ENCODE results near the gene STYX. TPM values are rescaled to one million over a fixed set of nuclear protein-coding genes. Genes with fewer than 3 reads are reported as not detected.

The STYX gene
- total RNA-seq, 1 experiment from 2014 or later, result 10.8 TPM

GRCh38 chr14:52738409-52738808, 8.4 kb downstream of the STYX start:
- Histone ChIP-seq H3K9me2 (ENCODE audit: insufficient read depth) (no peaks in the 10 kb centered on the region), H3K79me2 (ENCODE audit: low read depth) (peaks cover 10% of the 10 kb centered on the region; the same call in 1 of the 2 replicates)

GRCh38 chr14:52740751-52741150, 10.8 kb downstream of the STYX start:
- Histone ChIP-seq H3K79me2 (ENCODE audit: low read depth) (peaks cover 10% of the 10 kb centered on the region; the same call in 1 of the 2 replicates), H3F3A (ENCODE audit: insufficient read depth, low read depth) (no peaks in the 10 kb centered on the region), H3K27ac (no peak overlapping the region), H3K4me2 (no peak overlapping the region), H3K4me1 (replicated peaks; ENCODE audit: insufficient read depth) (no peaks in the 10 kb centered on the region), H3K4me3 (no peak overlapping the region), H2AFZ (no peak overlapping the region), H3K36me3 (ENCODE audit: low read depth) (no peaks in the 10 kb centered on the region), H4K20me1 (ENCODE audit: insufficient read depth) (no peaks in the 10 kb centered on the region), H3K27me3 (ENCODE audit: insufficient read depth, low read depth) (no peaks in the 10 kb centered on the region), H3K9me3 (ENCODE audit: insufficient read depth, low read depth) (no peaks in the 10 kb centered on the region), H3K9me2 (ENCODE audit: insufficient read depth) (no peaks in the 10 kb centered on the region)
- intact Hi-C loops (cut with micrococcal nuclease; ENCODE audit: unreplicated experiment), result no loop called here
- ChIA-PET POLR2A (ENCODE audit: unreplicated experiment) (no interaction called here), CTCF (no interaction called here)
- TF ChIP-seq EZH2 (IDR thresholded peaks at IDR 0.05; ENCODE audit: low read depth) (no peak), CTCF (conservative IDR thresholded peaks at IDR 0.05) (no peak)
- no TSS peak for BruUV-seq (replicated peaks)
- no peak for DNase-seq

More at GRCh38 chr14:52738409-52738808, 8.4 kb downstream of the STYX start:
- no peaks in the 10 kb centered on the region for H3K9me3 ChIP-seq (ENCODE audit: insufficient read depth, low read depth)
- DNase-seq, result no peak
- no peaks in the 10 kb centered on the region for H3K36me3 ChIP-seq (ENCODE audit: low read depth)
- H4K20me1 ChIP-seq (ENCODE audit: insufficient read depth), result no peaks in the 10 kb centered on the region
- POLR2A ChIA-PET (ENCODE audit: unreplicated experiment), result interaction anchor here (0.7 kb wide), 1 partner anchor 186 kb away, joined by 4 read pairs; the partner anchor contains the start of gene TXNDC16
- no peak overlapping the region for H3K27ac ChIP-seq
- no peaks in the 10 kb centered on the region for H3F3A ChIP-seq (ENCODE audit: insufficient read depth, low read depth)
- no peaks in the 10 kb centered on the region for H3K4me1 ChIP-seq (replicated peaks; ENCODE audit: insufficient read depth)
- no peak overlapping the region for H2AFZ ChIP-seq
- TF ChIP-seq EZH2 (IDR thresholded peaks at IDR 0.05; ENCODE audit: low read depth) (no peak), CTCF (conservative IDR thresholded peaks at IDR 0.05) (no peak)
- no peaks in the 10 kb centered on the region for H3K27me3 ChIP-seq (ENCODE audit: insufficient read depth, low read depth)
- no peak overlapping the region for H3K4me2 ChIP-seq
- no peak overlapping the region for H3K4me3 ChIP-seq
- CTCF ChIA-PET, result no interaction called here
- intact Hi-C loops (cut with micrococcal nuclease; ENCODE audit: unreplicated experiment), result no loop called here
- BruUV-seq (replicated peaks), result no TSS peak

- Histone ChIP-seq H3K9me2 (ENCODE audit: insufficient read depth) (no peaks in the 10 kb centered on the region), H3K9me3 (ENCODE audit: insufficient read depth, low read depth) (no peaks in the 10 kb centered on the region), H3K27me3 (ENCODE audit: insufficient read depth, low read depth) (no peaks in the 10 kb centered on the region), H3K27ac (no peak overlapping the region), H2AFZ (no peak overlapping the region), H3K4me3 (no peak overlapping the region), H3K79me2 (ENCODE audit: low read depth) (peaks cover 10% of the 10 kb centered on the region; the same call in 1 of the 2 replicates), H3K36me3 (ENCODE audit: low read depth) (no peaks in the 10 kb centered on the region), H3K4me1 (replicated peaks; ENCODE audit: insufficient read depth) (no peaks in the 10 kb centered on the region), H3K4me2 (no peak overlapping the region), H4K20me1 (ENCODE audit: insufficient read depth) (no peaks in the 10 kb centered on the region), H3F3A (ENCODE audit: insufficient read depth, low read depth) (no peaks in the 10 kb centered on the region)
- ChIA-PET CTCF (no interaction called here), POLR2A (ENCODE audit: unreplicated experiment) (no interaction called here)
- DNase-seq, result no peak
- intact Hi-C loops (cut with micrococcal nuclease; ENCODE audit: unreplicated experiment), result no loop called here
- TF ChIP-seq EZH2 (IDR thresholded peaks at IDR 0.05; ENCODE audit: low read depth) (no peak), CTCF (conservative IDR thresholded peaks at IDR 0.05) (no peak)
- no TSS peak for BruUV-seq (replicated peaks)
Measured at GRCh38 chr14:52741865-52742264, 11.9 kb downstream of the STYX start.
